NCI-H1417 treated with DMSO at 0.1 percent for 48 hours (cell line): ENCODE data around the gene CHCHD4.
"Not testable (repeated sequence)": the region's sequence is repeated elsewhere in the genome, so short reads cannot be mapped to it uniquely, and the experiment has no call there.

ENCODE experiments used
- DNase-seq: peaks from one replicate; lab custom pipeline; 2025; lab: John Stamatoyannopoulos, UW

CHCHD4 gene

GRCh38 chr3:14119651-14120050, 5.0 kb downstream of the CHCHD4 start:
- no peak for DNase-seq

GRCh38 chr3:14118400-14119381, 6.0 kb downstream of the CHCHD4 start:
- no peak for DNase-seq

GRCh38 chr3:14117468-14118399, 6.9 kb downstream of the CHCHD4 start:
- no peak for DNase-seq

- no peak for DNase-seq
These were observed 10.6 kb downstream of the CHCHD4 start for GRCh38 chr3:14113965-14114635.

- DNase-seq = no peak
These were observed 14.0 kb downstream of the CHCHD4 start for GRCh38 chr3:14110699-14111098.

- not testable (repeated sequence) for DNase-seq
These were observed 14.8 kb downstream of the CHCHD4 start for GRCh38 chr3:14109821-14110220.

- DNase-seq = no peak
These were observed 26.9 kb downstream of the CHCHD4 start for GRCh38 chr3:14097616-14098391.

- DNase-seq = no peak
These were observed 27.9 kb downstream of the CHCHD4 start for GRCh38 chr3:14096742-14097141.

GRCh38 chr3:14093831-14094230, 30.8 kb downstream of the CHCHD4 start:
- no peak for DNase-seq

GRCh38 chr3:14092464-14092863, 32.2 kb downstream of the CHCHD4 start:
- DNase-seq = no peak

- DNase-seq = not testable (repeated sequence)
These were observed 32.7 kb downstream of the CHCHD4 start for GRCh38 chr3:14091959-14092358.

- not testable (repeated sequence) for DNase-seq
These were observed 37.2 kb downstream of the CHCHD4 start for GRCh38 chr3:14087461-14087860.

- no peak for DNase-seq
These were observed 42.5 kb downstream of the CHCHD4 start for GRCh38 chr3:14082108-14082657.

- no peak for DNase-seq
These were observed 47.4 kb downstream of the CHCHD4 start for GRCh38 chr3:14077310-14077709.

- not testable (repeated sequence) for DNase-seq
These were observed 49.4 kb downstream of the CHCHD4 start for GRCh38 chr3:14075233-14075632.

- no peak for DNase-seq
These were observed 59.8 kb downstream of the CHCHD4 start for GRCh38 chr3:14064910-14065309.

- DNase-seq = no peak
These were observed 61.5 kb downstream of the CHCHD4 start for GRCh38 chr3:14063152-14063551.
